HT-29 (cell line): ENCODE results near the gene RNF157. TPM values are rescaled to one million over a fixed set of nuclear protein-coding genes. Genes with fewer than 3 reads are reported as not detected.

ENCODE experiments used
- DNase-seq: peaks from one replicate; pipeline ENCODE4 v3.0.0-alpha.2; 2015; ENCODE audit warnings: low spot score
- total RNA-seq: library from RNA; depleted of rRNA; stranded (reverse); fragments of >200 nt; shearing (Covaris generic); gene quantifications from 2 replicates; pipeline ENCODE4 v1.2.3, GENCODE V29; 2014

RNF157 gene
- total RNA-seq, 1 experiment from 2014 or later, result 3.9 TPM

DNA sequence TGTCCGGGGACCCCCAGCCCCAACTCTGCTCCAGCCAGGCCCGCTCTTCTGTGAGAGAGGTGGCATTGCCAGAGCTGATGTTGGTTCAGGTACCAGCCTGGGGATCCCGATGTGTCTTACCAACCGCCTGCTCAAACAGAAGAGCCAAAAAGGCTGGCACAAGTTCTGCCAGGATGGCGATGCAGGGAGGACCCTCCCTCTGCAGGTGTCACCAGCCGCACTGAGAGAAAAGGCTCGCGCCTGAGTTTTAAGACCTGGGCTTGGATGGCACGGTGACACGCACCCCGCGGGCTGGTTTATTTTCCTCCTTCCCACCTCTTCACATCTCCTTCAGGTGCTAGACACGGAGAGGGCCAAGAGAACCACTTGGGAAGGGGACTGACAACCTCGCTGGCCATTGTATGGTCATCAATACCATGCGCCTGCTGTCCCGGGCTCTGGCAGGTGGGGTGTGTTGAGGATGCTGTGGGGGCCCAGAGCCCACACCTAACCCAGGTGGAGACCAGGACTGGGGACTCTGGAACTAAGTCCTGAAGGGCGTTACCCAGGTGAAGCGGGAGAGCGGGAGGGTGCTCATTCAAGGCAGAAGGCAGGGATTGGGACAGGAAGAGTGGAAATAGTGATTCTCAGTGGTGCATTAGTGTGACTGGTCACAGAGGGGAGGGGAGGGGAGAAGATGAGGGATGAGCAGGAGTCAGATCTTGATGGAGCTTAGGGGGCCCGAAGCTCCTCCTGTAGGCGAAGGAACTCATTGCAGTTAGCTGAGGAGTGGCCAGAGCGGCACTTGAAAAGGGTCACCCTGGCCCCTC is 115.5 kb downstream of the RNF157 start:
- no peak for DNase-seq

DNA sequence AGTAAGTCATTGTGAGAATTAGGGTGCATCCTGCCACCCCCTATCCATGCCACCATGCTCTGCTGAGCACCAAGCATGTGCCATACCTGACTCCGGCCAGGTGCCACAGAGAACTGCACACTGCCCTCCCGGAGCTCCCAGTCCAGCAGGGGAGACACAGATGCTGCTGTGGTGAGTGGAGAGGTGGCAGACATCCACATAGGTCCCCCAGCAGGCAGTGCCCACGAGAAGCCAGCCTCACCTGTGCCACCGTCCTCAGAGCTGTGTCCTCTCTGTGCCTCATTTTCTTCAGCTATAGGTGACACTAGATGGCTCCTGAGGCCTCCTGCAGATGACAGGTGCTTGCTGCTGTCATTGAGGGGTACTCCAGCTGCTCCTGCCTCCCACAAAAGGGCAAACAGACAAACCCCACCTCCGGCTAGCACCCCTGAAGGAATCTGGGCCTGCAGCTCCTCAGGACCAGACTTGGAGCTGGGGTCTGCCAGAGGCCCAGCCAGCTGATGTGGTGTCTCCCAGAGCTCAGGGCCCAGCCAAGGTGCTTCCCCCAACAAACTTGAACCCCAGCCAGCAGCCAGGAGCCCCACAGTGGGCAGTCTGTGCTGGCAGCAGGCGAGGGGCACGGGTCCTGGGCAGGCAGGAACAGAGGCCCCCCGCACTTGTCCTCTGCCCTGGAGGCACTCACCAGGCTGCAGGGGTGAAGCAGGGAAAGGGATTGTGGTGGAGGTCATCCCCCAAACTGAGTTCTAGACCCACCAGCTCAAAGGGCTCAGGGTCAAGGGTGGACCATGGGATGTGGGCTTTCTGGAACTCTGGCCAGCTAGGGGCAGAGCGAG is 116.3 kb downstream of the RNF157 start:
- DNase-seq, result peak; percentile 25

DNA sequence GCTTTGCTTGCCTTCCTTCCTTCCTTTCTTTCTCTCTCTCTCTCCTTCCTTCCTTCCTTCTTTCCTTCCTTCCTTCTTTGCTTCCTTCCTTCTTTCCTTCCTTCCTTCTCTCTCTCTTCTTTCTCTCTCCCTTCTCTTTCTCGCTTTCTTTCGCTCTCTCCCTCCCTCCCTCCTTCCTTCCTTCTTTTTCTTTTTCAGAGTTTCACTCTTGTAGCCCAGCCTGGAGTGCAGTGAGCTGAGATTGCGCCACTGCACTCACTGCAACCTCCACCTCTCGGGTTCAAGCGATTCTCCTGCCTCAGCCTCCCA is 117.1 kb downstream of the RNF157 start:
- no peak for DNase-seq

DNA sequence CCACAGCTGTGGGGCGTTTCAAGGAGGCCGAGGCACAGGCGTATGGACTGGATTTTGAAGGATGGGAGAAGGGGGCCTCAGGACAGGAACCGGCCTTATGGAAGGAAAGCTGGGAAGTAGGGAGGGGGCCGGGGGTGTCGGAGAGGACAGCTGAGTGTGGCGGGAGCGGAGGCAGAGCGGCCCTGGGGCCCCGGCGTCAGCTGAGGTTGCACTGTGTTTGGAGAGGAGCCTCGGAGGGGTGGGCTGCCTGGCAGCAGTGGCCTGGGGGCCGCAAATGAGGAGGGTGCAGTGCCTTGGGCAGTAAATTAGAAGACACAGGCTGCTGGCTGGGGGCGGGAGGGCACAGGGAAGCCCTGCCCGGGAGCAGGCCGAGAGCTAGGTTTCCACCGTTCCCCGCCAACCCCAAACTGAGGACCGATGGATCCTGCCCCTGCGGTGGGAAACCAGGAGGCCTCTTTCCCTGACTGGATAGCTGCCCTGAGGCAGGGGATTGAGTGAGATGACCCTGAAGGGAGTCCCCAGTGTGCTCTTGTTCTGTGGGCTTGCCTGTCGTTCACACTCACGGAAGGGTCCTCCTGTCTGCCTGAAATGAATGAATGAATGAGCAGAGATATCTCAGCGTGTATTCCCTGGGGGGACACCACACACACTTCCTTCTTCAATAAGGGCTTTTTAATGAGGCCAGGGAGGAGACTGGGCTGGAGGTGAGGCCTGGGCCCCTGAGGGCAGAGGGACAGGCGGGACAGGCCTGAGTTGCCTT is 117.7 kb downstream of the RNF157 start:
- DNase-seq, result no peak

DNA sequence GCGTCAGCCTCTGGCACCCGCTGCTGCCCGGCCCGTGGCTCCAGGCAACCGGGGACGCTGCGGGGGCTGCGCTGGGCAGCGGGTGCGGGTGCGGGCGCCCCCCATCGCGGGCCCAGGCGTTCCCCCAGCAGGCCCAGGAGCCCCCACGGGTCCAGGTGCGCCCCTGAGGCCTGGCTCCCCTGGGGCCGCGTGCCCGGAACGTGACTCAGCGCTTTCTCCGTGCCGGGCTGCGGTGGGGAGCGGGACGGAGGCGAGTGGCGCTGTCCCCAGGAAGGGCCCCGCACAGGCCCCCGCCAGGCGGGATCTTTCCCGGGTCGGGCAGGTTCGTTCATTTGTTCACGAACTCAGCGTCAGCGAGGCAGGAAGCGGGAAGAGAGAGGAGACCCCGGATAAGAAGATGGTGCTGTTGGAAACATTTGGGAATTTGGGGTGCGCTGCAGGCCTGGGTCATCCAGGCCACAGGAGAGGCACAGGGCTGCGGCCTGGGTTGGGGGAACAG is 118.3 kb downstream of the RNF157 start:
- no peak for DNase-seq

DNA sequence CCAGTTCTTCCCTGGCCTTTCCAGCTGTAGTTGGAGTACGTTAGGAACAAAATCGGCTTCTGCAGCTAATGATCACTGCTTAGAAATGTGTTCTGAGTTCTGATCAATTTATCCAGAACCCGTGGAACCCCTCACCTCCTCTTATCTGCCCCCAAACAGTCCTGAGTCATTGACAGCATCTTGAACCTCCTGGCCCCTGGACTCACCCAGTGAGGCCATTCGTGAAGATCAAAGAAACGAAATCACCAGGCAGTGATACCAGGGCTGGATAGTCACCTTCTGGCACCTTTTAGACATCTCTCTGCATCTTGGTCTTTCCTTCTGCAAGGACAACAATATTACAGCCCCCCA is 119.7 kb downstream of the RNF157 start:
- DNase-seq, result no peak

DNA sequence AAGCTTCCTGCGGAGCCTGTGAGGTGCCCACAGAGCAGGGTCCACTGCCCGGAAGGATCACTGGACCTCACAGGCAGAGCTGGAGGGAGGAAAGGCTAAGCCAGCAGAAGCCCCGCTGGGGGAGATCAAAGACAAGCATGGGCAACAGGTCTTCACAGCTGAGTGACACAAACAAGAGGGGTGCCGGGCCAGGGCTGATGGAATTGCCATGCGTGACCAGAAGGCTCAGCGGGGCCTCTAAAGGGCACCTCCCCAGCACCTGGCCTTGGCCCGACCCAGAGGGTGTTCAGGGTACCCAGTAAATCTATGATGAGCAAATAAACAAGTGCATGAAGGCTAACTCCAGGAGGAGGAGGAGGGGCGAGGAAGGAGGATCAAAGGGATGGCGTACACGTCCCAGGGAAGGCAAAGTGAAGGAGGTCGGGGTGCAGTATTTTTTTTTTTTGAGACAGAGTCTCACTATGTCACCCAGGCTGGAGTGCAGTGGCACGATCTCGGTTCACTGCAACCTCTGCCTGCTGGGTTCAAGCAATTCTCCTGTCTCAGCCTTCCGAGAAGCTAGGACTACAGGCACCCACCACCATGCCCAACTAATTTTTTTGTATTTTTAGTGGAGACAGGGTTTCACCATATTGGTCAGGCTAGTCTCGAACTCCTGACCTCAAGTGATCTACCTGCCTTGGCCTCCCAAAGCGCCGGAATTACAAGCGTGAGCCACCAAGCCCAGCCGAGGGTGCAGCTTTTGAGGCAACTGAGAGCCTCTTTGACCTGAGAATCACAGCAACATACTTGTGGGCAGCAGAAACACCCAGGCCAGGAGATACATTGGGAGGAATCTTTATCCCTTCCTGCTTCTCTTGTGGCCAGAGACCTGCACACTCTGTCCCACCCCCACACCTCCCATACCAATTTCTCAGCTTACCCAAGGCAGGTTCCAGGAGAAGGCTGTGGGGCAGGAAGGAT is 120.6 kb downstream of the RNF157 start:
- no peak for DNase-seq

DNA sequence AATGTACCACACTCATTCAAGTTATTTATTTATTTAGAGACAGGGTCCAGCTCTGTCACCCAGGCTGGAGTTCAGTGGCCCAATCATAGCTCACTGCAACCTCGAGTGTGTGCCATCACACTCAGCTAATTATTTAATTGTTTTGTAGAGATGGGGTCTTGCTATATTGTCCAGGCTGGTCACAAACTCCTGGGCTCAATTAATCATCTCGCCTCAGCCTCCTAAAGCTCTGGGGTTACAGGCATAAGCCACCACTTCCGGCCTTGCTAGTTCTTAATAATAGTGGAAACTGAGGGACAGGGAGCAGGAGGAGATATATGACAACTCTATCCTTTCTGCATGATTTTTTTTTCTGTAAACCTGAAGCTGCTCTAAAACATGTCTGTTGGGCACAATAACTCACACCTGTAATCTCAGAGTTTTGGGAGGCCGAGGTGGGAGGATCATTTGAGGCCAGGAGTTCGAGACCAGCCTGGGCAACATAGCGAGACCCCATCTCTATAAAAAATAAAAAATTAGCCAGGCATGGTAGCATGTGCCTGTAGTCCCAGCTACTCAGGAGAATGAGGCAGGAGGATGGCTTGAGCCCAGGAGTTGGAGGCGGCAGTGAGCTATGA is 125.0 kb downstream of the RNF157 start:
- DNase-seq, result no peak

DNA sequence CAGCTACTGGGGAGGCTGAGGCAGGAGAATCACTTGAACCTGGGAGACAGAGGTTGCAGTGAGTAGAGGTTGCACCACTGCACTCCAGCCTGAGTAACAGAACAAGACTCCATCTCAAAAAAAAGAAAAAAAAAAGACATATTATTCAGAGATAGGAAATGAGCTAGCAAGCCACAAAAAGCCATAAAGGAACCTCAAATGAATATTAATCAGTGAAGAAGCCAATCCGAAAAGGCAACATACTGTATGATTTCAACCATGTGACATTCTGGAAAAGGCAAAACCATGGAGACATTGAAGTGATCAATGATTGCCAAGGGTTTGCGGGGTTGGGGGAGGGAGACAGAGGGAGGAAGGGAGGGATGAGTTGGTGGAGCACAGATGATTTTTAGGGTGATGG is 128.3 kb downstream of the RNF157 start:
- no peak for DNase-seq

DNA sequence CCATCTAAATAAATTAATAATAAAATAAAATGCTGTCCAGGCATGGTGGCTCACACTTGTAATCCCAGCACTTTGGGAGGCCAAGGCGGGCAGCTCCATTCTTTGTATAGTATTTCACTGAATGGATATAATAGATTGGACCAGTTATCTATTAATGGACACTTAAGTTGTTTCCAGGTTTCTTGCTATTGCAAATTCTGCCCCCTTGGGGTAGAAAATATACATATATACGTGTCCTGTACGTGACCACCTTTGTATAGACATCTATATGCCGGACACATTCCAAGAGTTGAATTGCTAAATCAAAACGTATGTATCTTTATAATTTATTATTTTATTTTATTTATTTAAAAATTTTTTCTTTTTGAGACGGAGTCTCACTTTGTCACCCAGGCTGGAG is 132.8 kb downstream of the RNF157 start:
- peak; percentile 35 for DNase-seq

DNA sequence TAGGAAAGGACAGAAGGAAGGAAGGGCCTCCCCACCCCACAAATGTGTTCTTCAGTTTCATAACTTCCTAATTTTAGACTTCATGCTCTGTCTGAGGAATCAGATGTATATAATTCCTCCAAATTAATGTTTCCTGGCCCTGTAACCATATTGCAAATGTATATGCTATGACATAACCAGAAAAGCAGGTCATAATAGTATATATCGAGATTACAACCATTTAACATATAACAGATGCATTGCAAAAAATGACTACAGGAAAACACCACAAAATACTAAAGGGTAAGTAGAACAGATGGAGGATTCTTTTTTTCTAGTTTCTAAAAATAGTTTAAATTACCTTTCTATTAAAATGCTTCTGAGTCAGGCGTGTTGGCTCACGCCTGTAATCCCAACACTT is 133.6 kb downstream of the RNF157 start:
- no peak for DNase-seq

DNA sequence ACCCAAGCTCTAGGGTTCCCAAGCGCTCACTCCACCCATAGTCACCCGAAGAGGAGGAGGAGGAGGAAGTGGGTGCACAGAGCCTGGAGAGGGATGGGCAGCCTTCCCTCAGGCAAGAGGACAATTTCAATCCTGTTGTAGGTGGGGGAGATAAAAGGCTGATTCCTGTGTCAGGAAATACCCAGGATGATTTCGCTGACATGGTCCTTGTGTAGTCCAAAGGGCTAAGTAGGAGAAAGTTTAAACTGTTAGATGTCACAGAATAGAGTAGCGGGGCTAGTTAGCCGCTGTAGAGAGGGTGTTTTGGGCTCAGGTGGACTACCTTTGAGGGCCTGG is 135.4 kb downstream of the RNF157 start:
- DNase-seq, result no peak

DNA sequence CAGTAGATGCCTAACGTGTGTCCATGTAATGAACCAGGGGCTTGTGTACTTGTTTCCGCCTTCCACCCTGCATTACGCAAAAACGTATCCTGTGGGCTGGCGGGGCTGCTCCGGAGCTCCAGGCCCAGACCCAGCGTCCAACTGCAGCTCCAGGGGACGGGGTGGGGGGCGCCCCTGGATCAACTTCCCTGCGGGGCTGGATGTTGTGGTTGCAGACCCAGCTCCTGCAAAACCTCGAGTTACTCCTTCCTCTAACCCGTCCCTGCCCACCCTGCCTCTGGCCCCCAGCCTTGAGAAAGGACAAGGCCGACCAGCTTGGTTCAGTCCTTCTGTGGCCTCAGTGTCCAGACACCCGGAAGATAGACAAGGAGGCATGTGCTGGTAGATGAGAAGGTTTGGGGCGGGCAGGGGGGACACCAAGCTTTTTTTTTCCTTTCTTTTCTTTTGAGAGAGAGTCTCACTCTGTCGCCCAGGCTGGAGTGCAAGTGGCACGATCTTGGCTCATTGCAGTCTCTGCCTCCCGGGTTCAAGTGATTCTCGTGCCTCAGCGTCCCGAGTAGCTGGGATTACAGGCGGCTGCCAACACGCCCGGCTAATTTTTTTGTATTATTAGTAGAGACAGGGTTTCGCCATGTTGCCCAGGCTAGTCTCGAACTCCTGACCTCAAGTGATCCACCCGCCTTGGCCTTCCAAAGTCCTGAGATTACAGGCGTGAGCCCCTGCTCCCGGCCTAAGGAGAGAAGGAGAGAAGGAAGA is 136.0 kb downstream of the RNF157 start:
- DNase-seq, result no peak

DNA sequence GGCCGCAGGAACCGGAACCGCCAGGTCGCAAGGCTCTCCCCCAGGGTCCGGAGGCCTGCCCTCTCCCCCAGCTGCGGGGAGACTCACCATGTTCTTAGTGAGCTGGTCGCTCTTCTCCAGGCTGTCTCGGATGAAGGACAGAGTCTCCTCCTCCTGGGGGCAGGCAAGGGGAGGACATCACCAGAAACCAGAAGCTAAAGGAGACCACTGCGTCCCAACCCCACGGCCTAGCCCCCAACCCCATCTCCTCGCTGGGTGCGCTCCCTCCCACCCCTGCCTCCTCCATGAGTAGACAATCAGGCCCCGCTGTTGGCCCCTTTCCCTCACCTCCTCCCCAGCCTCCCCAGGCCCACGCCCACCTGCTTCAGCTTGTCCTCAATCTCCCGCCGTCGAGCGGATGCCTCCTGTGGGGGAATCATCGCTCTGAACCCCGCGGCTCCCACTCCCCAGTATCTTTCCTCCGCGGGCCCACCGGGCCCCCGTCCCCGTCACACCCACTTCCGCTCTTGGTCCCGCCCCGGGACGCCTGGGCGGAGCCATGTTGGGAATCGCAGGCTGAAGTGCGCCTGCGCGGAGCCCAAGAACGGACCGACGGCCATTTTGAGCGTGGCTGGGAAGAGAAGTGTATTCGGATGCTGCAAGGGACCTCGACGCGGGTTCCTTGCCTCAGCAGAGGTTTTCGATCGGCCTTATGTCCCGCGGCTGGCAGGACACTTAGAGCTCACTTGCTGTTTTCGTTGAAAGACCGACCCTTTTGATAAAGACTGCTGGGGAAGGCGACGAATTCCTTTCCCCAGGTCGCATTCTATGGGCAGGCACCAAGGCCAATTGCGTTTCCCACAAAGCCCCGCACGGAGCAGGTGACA is 136.8 kb downstream of the RNF157 start, which contains the start of gene EXOC7:
Gene EXOC7 (minus strand): TSS at position 514 of the 866 bp plus-strand sequence. CDS start 95 bp downstream, at position 419.
- DNase-seq, result peak; percentile 91

DNA sequence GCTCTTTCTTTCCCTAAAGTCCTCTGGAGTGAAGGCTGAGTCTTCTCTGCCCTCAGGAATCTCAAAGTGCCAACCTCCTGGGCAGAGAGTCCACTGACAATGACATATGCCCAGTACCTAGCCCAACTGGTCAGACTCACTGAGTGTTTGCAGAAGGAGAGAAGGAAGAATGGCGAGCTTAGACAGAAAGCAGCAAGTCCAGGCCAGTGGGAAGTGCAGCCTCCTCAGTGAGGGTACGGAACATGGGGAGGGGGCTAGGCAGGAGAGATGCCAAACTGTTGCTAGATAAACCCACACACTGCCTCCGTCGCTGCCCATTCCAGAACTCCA is 137.4 kb downstream of the RNF157 start:
- no peak for DNase-seq

DNA sequence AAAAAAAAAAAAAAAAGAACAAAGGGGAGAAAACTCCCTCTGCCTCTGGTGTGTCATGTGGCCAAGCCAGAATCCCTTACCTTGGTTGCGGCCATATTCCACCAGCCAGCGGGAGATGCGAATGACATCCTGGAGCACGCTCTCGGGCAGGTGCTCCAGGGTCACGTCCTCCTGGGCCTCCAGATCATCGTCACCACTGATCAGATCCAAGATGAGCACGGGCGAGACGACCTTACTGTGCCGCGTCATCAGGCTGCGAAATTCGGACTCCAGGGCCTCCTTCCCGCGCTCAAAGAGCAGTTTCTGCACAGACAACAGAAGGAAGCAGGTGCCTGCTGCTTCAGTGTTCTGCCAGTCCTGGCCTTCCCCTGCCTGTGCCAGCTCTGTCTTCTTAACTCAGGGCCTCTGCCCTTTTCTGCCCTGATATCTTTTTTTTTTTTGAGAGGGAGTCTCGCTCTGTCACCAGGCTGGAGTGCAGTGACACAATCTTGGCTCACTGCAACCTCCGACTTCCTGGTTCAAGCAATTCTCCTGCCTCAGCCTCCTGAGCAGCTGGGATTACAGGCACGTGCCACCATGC is 142.5 kb downstream of the RNF157 start:
- no peak for DNase-seq

DNA sequence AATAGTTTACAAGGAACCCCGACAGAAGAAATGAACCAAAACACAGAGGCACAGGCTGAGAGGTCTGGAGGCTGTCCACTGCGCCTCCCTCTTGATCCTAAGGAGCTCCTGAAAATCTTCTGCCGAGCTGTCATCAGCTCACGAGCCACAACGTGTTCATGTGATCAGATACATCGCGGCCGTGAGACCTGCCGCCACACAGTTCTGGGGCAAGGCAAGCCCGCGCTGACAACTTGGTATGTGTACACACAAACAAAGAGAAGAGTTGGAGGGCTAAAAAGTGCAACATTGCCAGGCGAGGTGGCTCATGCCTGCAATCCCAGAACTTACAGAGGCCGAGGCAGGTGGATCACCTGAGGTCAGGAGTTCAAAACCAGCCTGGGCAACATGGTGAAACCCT is 144.3 kb downstream of the RNF157 start:
- DNase-seq, result no peak

DNA sequence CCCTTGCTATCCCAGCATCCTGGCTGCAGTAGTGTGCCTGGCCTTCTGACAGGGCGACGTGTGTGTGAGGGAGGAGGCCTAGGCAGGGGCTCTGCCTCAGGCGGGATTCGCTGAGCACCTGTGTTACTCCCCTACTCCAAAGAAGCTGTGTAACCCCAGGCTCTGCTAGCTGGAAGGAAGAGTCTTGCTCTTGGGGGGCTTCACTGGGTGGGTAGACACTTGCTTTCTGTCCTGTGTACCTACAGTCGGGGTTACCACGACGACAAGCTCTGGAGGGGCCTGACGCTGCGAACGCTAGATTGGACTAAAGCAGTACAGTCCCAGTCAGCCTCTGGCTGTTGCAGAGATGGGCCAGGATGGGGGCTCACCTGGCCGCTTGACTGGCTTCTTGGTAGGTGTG is 146.2 kb downstream of the RNF157 start:
- DNase-seq, result no peak
